ENCODE data around the gene COL5A1. TPM values are rescaled to one million over a fixed set of nuclear protein-coding genes. Genes with fewer than 3 reads are reported as not detected.
"Not testable (repeated sequence)": the region's sequence is repeated elsewhere in the genome, so short reads cannot be mapped to it uniquely, and the experiment has no call there.

COL5A1 gene
- total RNA-seq, 2 experiments from 2014 or later, result 0.05 to 0.08 TPM

- no peak for DNase-seq
- ATAC-seq, result no peak
- Mint-ChIP-seq H3K4me1 (ENCODE audit: low read depth) (no peaks in the 10 kb centered on the region), H3K27me3 (ENCODE audit: low read depth) (no peaks in the 10 kb centered on the region), H3K9me3 (ENCODE audit: insufficient read depth) (peaks cover 3% of the 10 kb centered on the region), H3K4me3 (no peak overlapping the region), H3K27ac (no peak overlapping the region), H3K36me3 (ENCODE audit: low read depth) (no peaks in the 10 kb centered on the region)
- ChIA-PET POLR2A (no interaction called here), CTCF (no interaction called here)
These were observed 42.2 kb downstream of the COL5A1 start for GRCh38 chr9:134683714-134684374.

GRCh38 chr9:134684375-134684723 is 42.7 kb downstream of the COL5A1 start:
- Mint-ChIP-seq H3K36me3 (ENCODE audit: low read depth) (no peaks in the 10 kb centered on the region), H3K4me3 (no peak overlapping the region), H3K27me3 (ENCODE audit: low read depth) (no peaks in the 10 kb centered on the region), H3K4me1 (ENCODE audit: low read depth) (no peaks in the 10 kb centered on the region), H3K27ac (no peak overlapping the region), H3K9me3 (ENCODE audit: insufficient read depth) (peaks cover 3% of the 10 kb centered on the region)
- ATAC-seq, result no peak
- DNase-seq, result no peak
- ChIA-PET CTCF (no interaction called here), POLR2A (no interaction called here)

GRCh38 chr9:134684941-134685340 is 43.3 kb downstream of the COL5A1 start:
- CTCF ChIA-PET; H3K36me3 Mint-ChIP-seq (ENCODE audit: low read depth); H3K4me3 Mint-ChIP-seq; H3K4me1 Mint-ChIP-seq (ENCODE audit: low read depth); ATAC-seq; H3K27me3 Mint-ChIP-seq (ENCODE audit: low read depth); POLR2A ChIA-PET; H3K27ac Mint-ChIP-seq; DNase-seq; H3K9me3 Mint-ChIP-seq (ENCODE audit: insufficient read depth): not testable (repeated sequence)

GRCh38 chr9:134685784-134686183 is 44.2 kb downstream of the COL5A1 start:
- H3K4me3 Mint-ChIP-seq, result no peak overlapping the region
- DNase-seq, result no peak
- ATAC-seq, result no peak
- ChIA-PET CTCF (no interaction called here), POLR2A (no interaction called here)
- peaks cover 3% of the 10 kb centered on the region for H3K9me3 Mint-ChIP-seq (ENCODE audit: insufficient read depth)
- H3K4me1 Mint-ChIP-seq (ENCODE audit: low read depth), result no peaks in the 10 kb centered on the region
- no peaks in the 10 kb centered on the region for H3K27me3 Mint-ChIP-seq (ENCODE audit: low read depth)
- H3K27ac Mint-ChIP-seq, result no peak overlapping the region
- H3K36me3 Mint-ChIP-seq (ENCODE audit: low read depth), result no peaks in the 10 kb centered on the region

GRCh38 chr9:134686896-134687295 is 45.3 kb downstream of the COL5A1 start:
- no peaks in the 10 kb centered on the region for H3K36me3 Mint-ChIP-seq (ENCODE audit: low read depth)
- H3K27me3 Mint-ChIP-seq (ENCODE audit: low read depth), result no peaks in the 10 kb centered on the region
- no peak overlapping the region for H3K27ac Mint-ChIP-seq
- ChIA-PET POLR2A (no interaction called here), CTCF (no interaction called here)
- DNase-seq (no peak), ATAC-seq (no peak)
- no peak overlapping the region for H3K4me3 Mint-ChIP-seq
- no peaks in the 10 kb centered on the region for H3K4me1 Mint-ChIP-seq (ENCODE audit: low read depth)
- H3K9me3 Mint-ChIP-seq (ENCODE audit: insufficient read depth), result peaks cover 3% of the 10 kb centered on the region

- H3K4me3 Mint-ChIP-seq, result no peak overlapping the region
These were observed 46.0 kb downstream of the COL5A1 start for GRCh38 chr9:134687556-134687955.

GRCh38 chr9:134688231-134688630 is 46.6 kb downstream of the COL5A1 start:
- H3K4me3 Mint-ChIP-seq, result no peak overlapping the region
- ATAC-seq (no peak), DNase-seq (no peak)
- peaks cover 6% of the 10 kb centered on the region for H3K4me1 Mint-ChIP-seq (ENCODE audit: low read depth)
- CTCF ChIA-PET, result no interaction called here
- POLR2A ChIA-PET, result no interaction called here
- peaks cover 3% of the 10 kb centered on the region for H3K9me3 Mint-ChIP-seq (ENCODE audit: insufficient read depth)
- peaks cover 3% of the 10 kb centered on the region for H3K27me3 Mint-ChIP-seq (ENCODE audit: low read depth)
- no peaks in the 10 kb centered on the region for H3K36me3 Mint-ChIP-seq (ENCODE audit: low read depth)
- no peak overlapping the region for H3K27ac Mint-ChIP-seq

More at GRCh38 chr9:134687556-134687955, 46.0 kb downstream of the COL5A1 start:
- peaks cover 2% of the 10 kb centered on the region for H3K4me1 Mint-ChIP-seq (ENCODE audit: low read depth)
- H3K27ac Mint-ChIP-seq, result no peak overlapping the region
- ChIA-PET POLR2A (no interaction called here), CTCF (no interaction called here)
- no peak for ATAC-seq
- H3K36me3 Mint-ChIP-seq (ENCODE audit: low read depth), result no peaks in the 10 kb centered on the region
- no peak for DNase-seq
- peaks cover 3% of the 10 kb centered on the region for H3K9me3 Mint-ChIP-seq (ENCODE audit: insufficient read depth)
- H3K27me3 Mint-ChIP-seq (ENCODE audit: low read depth), result no peaks in the 10 kb centered on the region

GRCh38 chr9:134688661-134689320 is 47.2 kb downstream of the COL5A1 start:
- DNase-seq, result no peak
- POLR2A ChIA-PET, result no interaction called here
- Mint-ChIP-seq H3K4me1 (ENCODE audit: low read depth) (peaks cover 8% of the 10 kb centered on the region), H3K9me3 (ENCODE audit: insufficient read depth) (peaks cover 3% of the 10 kb centered on the region), H3K4me3 (no peak overlapping the region), H3K27ac (no peak overlapping the region), H3K27me3 (ENCODE audit: low read depth) (peaks cover 3% of the 10 kb centered on the region), H3K36me3 (ENCODE audit: low read depth) (no peaks in the 10 kb centered on the region)
- ATAC-seq, result no peak
- CTCF ChIA-PET, result interaction anchor here (1.1 kb wide), 1 partner anchor 28 kb away, joined by 3 read pairs; no protein-coding TSS in a partner anchor

GRCh38 chr9:134689321-134690181 is 47.9 kb downstream of the COL5A1 start:
- no peak overlapping the region for H3K27ac Mint-ChIP-seq
- H3K4me3 Mint-ChIP-seq, result no peak overlapping the region
- CTCF ChIA-PET, result interaction anchor here (1.1 to 1.6 kb wide), 2 partner anchors 19 to 28 kb away, joined by 3 read pairs; no protein-coding TSS in a partner anchor
- no peaks in the 10 kb centered on the region for H3K36me3 Mint-ChIP-seq (ENCODE audit: low read depth)
- POLR2A ChIA-PET, result no interaction called here
- peak; percentile 23 for DNase-seq
- peak; percentile 41 for ATAC-seq
- H3K9me3 Mint-ChIP-seq (ENCODE audit: insufficient read depth), result peaks cover 3% of the 10 kb centered on the region
- H3K4me1 Mint-ChIP-seq (ENCODE audit: low read depth), result peaks cover 8% of the 10 kb centered on the region
- H3K27me3 Mint-ChIP-seq (ENCODE audit: low read depth), result peaks cover 3% of the 10 kb centered on the region

- DNase-seq, result no peak
- H3K4me3 Mint-ChIP-seq, result no peak overlapping the region
- POLR2A ChIA-PET, result no interaction called here
- no peak for ATAC-seq
- H3K27me3 Mint-ChIP-seq (ENCODE audit: low read depth), result peaks cover 3% of the 10 kb centered on the region
- H3K36me3 Mint-ChIP-seq (ENCODE audit: low read depth), result no peaks in the 10 kb centered on the region
- no peak overlapping the region for H3K27ac Mint-ChIP-seq
- H3K9me3 Mint-ChIP-seq (ENCODE audit: insufficient read depth), result peaks cover 3% of the 10 kb centered on the region
- CTCF ChIA-PET, result interaction anchor here (1.6 kb wide), 1 partner anchor 19 kb away, joined by 3 read pairs; no protein-coding TSS in a partner anchor
- peaks cover 8% of the 10 kb centered on the region for H3K4me1 Mint-ChIP-seq (ENCODE audit: low read depth)
These were observed 48.7 kb downstream of the COL5A1 start for GRCh38 chr9:134690301-134690751.

- Mint-ChIP-seq H3K27me3 (ENCODE audit: low read depth) (peaks cover 3% of the 10 kb centered on the region), H3K36me3 (ENCODE audit: low read depth) (no peaks in the 10 kb centered on the region), H3K27ac (no peak overlapping the region), H3K4me3 (no peak overlapping the region), H3K4me1 (ENCODE audit: low read depth) (peaks cover 8% of the 10 kb centered on the region), H3K9me3 (ENCODE audit: insufficient read depth) (peaks cover 3% of the 10 kb centered on the region)
- DNase-seq (no peak), ATAC-seq (no peak)
- ChIA-PET POLR2A (no interaction called here), CTCF (interaction anchor here (1.6 kb wide), 1 partner anchor 20 kb away, joined by 3 read pairs; no protein-coding TSS in a partner anchor)
These were observed 49.5 kb downstream of the COL5A1 start for GRCh38 chr9:134690946-134691694.
